Adrenal gland (tissue), 5 donors: ENCODE data around the gene PLK5.

Experiments used
- POLR2A ChIP-seq, 2 donors: fragments of 450-650 bp; IDR thresholded peaks; one replicate each; pipeline ENCODE4 v1.6.1; 2017; ENCODE audit warnings: antibody characterized with exemption in 2 of 2, mild to moderate bottlenecking in 2 of 2, moderate library complexity in 1 of 2
- TF ChIP-seq, protein P1 (sequence below), 6 experiments: fragments of 450-650 bp in 4 of 6; fragments of 200-600 bp in 2 of 6; sonication (generic) in 1 of 6; IDR thresholded peaks; 1 replicate in 5 of 6; 2 replicates in 1 of 6; pipeline versions ENCODE4 v1.5.1 to v1.8.0; 2016 to 2021; ENCODE audit warnings: antibody characterized with exemption in 6 of 6, mild to moderate bottlenecking in 2 of 6, moderate library complexity in 1 of 6
- donor health status: DM: no; HTN: no; CAD: no.

DNA sequence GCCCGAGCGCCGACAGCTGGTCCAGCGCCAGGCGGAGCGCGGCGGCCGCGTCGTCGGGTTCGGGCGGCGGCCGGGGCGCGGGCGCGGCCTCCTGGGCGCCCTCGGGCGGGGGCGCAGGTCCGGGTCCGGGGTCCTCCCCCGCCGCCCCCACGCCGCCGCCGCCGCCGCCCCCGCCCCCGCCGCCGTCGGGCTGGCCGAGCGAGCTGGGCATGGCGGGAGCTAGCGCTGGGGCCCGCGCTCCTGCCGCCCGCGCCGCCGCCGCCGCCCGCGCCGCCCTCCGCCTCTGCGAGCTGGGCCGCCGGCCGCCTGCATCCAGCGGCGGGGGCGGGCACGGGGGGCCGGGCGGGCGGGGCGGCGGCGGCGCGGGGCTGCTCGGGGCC, 44.0 kb downstream of the PLK5 start:
- TF ChIP-seq, protein P1, sequence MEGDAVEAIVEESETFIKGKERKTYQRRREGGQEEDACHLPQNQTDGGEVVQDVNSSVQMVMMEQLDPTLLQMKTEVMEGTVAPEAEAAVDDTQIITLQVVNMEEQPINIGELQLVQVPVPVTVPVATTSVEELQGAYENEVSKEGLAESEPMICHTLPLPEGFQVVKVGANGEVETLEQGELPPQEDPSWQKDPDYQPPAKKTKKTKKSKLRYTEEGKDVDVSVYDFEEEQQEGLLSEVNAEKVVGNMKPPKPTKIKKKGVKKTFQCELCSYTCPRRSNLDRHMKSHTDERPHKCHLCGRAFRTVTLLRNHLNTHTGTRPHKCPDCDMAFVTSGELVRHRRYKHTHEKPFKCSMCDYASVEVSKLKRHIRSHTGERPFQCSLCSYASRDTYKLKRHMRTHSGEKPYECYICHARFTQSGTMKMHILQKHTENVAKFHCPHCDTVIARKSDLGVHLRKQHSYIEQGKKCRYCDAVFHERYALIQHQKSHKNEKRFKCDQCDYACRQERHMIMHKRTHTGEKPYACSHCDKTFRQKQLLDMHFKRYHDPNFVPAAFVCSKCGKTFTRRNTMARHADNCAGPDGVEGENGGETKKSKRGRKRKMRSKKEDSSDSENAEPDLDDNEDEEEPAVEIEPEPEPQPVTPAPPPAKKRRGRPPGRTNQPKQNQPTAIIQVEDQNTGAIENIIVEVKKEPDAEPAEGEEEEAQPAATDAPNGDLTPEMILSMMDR (IDR thresholded peaks at IDR 0.05): no peak
- no peak for TF ChIP-seq POLR2A (IDR thresholded peaks at IDR 0.05)
